ENCODE results near the gene CCDC187.

CCDC187 gene

DNA sequence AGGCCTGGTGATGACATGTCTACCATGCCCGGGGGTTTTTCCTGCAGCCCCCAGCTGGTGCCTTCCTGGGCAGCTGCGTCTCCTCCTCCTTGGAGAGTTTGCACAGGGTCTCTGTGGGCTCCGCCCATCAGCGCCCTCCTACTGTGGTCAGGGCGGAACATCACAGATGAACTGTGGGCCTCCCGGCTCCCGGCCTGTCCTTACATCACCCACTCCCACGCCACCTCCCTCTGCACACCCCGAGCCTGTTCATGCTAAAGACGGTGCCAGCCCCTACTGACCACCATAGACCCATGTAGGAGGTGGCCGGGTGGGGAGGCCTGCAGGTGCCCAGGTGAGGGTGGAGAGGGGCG, 36.0 kb upstream of the CCDC187 start:
- no peak for DNase-seq (ENCODE audit: low read depth in 2 of 2)

DNA sequence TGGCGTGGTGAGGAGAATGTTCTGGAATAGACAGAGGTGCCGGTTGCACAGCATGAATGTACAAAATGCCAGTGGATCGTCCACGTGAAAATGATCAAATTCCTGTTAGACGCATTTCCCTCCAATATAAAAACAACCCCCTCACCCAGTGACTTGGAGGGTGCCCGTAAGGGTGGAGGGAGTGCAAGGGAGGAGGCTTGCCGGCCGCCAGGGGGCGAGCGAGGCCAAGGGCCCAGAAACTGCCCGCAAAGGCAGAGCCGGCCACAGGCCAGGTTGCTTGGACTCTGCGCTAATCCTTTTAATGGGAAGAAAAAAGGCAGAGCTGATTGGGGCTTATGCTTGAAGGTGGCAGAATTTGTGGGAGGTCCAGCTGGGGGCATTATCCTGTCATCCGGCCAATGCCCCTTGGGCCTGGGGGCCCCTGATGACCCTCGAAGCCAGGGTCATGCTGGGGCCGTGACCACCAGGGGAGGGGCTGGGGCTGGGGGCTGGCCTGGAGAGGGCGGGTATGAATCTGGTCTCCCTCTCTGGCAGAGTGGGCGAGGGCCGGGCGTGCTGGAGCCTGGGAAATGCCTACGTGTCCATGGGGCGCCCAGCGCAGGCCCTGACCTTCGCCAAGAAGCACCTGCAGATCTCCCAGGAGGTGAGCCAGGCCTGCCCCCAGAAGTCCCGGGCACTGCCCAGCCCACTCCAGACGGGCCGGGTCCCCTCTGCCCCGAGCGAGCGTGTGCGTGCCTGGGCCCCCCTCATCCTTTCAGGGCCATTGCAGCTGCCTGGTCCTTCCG, 35.5 kb upstream of the CCDC187 start:
- no peak for DNase-seq (ENCODE audit: low read depth in 2 of 2)

DNA sequence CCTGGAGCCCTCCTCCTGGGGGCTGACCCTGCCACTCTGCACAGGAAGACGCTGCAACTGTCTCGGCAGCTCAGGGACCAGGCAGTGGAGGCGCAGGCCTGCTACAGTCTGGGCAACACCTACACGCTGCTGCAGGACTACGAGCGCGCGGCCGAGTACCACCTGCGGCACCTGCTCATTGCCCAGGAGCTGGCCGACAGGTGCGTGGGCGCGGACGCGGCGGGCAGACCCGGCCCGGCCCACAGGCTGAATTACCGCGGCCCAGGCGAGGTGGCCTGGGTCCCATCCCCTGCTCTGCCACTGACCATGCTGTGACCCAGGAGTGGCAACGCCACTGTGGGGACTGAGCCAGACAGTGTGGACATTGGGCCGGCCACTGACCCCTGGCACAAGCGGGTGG, 34.6 kb upstream of the CCDC187 start:
- DNase-seq (ENCODE audit: low read depth in 2 of 2): no peak

DNA sequence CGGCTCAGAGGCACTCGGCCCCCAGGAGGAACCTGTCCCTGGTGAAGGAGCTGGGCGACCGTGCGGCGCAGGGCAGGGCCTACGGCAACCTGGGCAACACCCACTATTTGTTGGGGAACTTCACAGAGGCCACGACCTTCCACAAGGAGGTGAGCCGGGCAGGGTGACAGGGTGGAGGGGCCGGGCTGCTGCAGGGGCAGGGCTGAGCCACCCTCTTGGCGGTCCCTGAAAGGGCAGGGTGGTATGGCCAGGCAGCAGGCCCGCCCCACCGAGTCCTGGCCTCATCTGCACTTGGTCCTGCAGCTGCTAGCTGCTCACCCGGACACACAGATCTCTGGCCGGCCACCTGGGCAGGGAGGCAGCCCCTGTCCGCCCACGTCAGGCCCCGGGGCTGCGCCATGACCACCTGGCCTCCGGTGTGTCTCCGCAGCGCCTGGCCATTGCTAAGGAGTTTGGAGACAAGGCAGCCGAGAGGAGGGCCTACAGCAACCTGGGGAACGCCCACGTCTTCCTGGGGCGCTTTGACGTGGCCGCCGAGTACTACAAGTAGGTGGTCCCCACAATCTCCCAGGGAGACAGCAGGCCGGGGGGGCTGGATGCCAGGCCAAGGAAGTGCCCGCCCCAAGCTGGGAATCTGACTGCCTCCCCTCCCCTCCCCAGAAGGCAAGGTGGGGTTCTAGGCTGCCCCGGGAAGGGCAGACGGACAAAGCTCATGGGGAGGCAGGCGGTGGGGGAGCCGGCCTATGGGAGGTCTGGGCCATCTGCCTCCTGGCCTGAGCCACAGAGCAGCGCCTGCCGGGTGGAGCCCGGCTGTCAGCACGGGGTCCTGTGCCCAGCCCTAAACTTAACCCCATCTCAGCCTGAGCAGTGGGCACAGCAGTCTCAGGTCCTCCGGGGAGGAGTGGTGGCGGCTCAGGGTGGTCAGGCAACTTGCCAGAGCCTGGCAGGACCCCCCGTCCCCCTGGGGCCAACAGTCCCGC, 33.8 kb upstream of the CCDC187 start:
- no peak for DNase-seq (ENCODE audit: low read depth in 2 of 2)

DNA sequence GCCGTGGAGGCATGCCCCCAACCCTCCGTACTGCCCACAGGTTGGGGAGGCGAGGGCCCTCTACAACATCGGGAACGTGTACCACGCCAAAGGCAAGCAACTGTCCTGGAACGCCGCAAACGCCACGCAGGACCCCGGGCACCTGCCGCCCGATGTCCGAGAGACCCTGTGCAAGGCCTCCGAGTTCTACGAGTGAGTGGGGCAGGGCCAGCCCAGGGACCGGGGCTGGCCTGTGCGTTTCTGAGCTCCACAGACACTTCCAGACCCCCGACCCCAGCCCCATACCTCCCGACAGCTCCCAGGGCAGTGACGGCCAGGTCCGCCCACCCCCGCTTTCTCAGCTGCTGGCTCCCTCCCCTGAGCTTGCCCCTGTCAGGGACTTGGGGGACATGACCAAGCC, 33.0 kb upstream of the CCDC187 start:
- no peak for DNase-seq (ENCODE audit: low read depth in 2 of 2)

DNA sequence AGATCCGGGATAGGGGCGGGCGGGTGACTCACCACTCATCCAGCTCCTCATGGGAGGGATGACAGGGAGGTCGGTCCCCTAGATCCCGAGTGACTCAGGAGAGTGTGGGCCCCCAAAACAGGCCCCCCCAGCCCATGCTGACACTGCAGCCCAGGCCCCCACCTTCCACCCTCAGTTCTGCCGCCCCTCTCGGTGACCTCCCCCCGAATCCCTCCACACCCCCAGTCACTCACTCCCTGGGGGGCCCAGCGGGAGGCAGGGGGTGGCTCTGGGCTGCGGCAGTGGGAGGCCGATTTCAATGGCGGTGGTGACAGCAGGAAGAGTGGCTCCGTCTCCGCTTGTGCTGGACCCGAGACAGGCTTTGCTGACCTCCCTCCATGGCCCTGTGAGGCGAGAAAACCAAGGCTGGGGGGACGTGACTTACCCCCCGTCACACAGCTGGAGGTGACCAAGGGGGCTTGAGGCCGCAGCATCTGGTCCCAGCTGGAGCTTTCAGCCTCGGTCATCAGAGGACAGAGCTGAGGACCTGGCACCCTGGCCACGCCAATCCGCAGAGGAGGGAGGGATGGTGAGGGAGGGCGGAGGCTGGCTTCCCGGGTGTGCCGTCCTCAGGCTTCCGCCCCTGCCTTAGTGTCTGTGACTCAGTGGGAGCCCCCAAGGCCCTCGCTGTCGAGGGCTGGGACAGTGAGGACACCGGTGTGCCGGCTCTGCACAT, 32.4 kb upstream of the CCDC187 start:
- no peak for DNase-seq (ENCODE audit: low read depth in 2 of 2)

DNA sequence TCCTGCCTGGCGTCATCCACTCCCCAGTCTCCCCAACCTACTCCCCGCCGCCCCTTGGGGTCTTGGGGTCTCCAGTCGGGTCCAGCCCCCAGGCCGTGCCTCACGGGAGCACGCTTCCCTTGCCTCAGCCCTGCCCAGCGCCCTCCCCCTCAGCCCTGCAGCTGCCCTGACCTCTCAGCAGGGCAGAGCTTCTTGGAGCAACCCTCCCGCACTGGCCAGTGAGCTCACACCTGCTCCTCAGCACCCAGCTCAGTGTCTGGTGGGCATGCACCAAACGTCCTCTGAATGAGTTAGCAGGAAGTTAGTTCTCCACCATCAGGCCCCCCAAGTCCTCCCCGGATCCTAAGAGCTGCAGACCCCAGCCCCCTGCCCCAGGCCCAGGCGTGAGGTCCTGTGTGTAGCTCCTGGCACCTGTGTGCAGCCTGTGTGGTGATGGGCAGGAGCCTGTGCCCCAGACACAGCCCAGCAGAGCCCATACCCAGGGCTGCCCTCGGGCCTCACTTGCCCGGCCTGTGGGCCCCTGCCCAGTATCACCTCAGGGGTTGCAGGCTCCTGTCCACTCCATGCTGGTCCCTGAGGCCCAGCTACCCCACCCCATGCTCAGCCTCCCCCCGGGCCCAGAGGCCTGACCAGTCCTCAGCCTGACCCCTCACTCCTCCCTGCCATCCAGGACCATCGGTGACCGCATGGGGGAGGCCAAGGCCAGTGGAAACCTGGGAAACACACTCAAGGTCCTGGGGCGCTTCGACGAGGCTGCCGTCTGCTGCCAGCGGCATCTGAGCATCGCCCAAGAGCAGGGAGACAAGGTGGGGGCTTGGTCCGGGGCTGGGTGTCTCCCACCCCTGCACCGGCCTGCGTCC, 31.6 kb upstream of the CCDC187 start:
- DNase-seq (ENCODE audit: low read depth in 2 of 2): no peak

DNA sequence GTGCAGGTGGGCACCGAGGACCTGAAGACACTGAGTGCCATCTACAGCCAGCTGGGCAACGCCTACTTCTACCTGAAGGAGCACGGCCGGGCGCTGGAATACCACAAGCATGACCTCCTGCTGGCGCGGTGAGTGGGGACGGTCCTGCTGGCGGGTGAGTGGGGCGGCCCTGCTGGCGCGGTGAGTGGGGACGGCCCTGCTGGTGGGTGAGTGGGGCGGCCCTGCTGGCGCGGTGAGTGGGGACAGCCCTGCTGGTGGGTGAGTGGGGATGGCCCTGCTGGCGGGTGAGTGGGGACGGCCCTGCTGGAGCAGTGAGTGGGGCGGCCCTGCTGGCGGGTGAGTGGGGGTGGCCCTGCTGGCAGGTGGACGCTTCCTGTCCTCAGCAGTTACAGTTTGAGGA, 30.6 kb upstream of the CCDC187 start:
- no peak for DNase-seq (ENCODE audit: low read depth in 2 of 2)

DNA sequence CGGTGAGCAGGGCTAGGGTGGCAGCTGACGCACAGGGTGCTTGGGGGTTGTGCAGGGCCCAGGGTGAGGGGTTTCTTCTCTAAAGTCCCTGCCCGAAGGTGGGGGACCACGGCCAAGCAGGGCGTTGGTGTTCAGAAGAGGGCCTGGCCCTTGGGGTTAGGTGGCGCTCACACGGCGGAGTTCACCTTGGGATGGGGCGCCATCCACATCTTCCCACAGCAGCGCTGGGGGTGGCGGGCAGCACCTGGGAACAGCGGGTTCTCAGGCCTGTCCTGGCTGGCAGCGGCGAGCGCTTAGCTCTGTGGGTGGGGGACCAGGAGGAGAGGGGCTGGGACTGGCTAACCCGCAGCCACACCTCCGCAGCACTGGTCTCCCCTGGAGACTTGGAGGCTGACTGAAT, 29.6 kb upstream of the CCDC187 start:
- DNase-seq (ENCODE audit: low read depth in 2 of 2): no peak

DNA sequence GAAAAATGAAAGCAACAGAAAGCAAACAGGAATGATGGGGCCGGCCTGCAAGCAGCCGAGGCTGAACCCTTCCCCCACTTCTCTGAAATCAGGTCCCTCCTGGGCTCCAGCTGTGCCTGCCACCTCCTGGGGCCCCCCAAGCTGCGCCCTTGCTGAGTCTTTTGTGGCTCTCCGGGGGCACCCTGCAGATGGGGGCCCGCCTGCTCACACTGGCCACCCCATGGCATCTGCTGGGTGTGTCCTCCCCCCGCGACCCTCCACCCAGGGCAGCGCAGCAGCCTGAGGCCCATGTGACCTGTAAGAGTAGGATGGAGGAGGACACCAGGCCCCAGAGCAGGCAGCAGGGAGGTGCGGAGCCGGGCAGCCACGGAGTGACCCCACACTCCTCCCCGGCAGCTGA, 29.2 kb upstream of the CCDC187 start:
- DNase-seq (ENCODE audit: low read depth in 2 of 2): no peak

DNA sequence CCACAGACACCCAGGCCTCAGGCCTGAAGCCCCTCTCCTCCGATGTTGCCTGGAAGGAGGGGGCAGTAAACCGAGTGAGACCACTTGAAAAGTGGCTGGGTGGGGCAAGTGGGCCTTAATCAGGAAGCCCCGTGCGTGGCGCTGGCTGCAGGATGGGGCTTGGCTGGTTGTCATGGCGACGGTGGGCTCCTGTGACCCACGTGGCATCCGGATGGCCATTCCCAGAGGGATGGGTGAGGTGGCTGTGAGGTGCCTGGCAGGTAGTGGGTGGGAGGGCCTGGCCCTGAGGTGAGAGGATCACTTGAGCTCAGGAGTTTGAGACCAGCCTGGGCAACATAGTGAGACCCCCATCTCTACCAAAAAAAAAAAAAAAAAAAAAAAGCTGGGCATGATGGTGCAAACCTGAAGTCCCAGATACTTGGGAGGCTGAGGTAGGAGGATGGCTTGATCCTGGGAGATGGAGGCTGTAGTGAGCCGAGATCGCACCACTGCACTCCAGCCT, 28.6 kb upstream of the CCDC187 start:
- no peak for DNase-seq (ENCODE audit: low read depth in 2 of 2)

DNA sequence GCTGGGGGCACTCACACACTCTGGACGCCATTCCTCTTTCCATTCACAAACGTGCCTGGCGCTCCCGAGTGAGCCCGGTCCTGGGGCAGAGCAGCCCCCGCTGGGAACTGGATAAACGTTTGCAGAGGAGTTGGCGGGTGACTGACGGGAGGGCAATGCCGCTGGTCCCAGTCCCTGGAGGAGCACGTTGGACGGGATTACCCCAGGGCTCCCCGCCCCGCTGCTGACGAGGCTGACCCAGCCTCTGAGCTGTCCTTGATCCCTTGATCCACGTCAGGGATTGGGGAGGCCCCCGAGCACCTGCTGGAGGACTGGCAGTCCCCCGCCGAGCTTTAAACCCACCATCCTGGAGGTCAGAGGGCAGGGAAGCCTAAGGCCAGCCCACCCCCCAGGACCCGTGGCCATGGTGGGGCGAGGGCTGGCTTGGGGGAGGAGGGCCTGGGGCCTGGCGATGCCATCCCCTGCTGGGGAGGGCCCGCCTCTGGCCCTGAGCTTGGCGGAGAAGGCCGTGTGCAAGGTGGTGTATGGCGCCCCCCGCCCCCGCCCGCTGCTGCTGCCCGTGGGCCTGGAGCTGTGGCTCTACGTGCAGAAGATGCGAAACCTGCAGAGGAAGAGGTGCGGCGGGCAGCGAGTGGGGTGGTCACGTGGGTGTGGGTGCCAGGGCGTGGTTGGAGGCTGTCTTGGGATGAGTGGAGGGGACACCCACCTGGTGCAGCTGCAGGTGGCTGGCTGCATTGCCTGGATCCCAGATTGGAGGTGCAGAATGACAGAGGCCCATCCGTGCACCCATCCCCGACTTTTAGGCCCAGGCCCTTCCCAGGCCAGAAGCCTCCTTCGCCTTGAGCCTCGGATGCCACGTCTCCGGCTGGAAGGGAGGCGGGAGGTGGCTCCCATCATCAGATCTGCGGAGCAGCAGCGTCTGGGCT, 27.9 kb upstream of the CCDC187 start:
- no peak for DNase-seq (ENCODE audit: low read depth in 2 of 2)

DNA sequence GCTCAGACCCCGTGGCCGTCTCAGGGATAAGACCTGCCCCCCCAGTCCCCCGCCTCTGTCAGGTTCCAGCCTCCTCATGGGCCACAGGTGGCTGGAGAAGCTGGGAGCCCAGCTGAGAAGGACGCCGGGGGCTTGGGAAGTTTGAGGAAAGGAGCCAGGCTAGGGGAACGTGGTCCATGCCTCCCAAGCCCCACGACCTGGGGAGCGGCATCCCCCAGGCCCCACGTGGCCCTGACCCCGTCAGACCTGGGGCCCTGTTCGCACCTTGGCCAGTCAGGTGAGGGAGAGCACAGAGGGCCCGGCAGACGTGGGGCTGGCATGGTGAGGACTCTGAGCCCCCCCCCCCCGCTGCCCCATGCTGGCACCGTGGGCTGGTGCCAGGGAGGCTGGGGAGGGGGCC, 27.1 kb upstream of the CCDC187 start:
- DNase-seq (ENCODE audit: low read depth in 2 of 2): no peak

DNA sequence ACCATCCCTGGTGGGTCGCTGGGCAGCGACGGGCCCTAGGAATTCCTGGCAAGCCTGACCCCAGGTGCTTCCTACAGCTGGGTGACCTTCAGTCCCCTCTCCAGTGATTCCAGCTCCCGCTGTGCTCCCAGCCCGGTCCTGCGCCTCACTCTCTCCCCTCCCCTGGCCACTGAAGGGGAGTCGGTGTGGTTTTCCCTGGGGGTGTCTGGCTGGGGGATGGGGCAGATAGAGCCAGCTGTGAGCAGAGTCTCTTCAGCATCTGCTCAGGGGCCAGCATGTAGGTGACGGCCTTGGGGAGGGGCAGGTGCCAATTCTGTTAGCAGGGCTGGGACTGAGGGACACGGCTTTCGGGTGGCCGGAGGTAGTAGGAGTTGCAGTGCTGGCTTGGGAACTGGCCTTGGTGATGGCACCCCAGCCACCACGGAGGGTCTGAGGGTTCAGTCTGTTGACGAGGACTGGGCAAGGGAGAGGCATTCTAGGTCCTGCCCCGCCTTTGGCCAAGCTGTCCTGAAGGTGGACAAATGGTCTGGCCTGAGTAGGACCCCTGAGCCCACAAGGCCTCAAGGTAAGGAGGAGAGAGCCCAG, 26.6 kb upstream of the CCDC187 start:
- no peak for DNase-seq (ENCODE audit: low read depth in 2 of 2)

DNA sequence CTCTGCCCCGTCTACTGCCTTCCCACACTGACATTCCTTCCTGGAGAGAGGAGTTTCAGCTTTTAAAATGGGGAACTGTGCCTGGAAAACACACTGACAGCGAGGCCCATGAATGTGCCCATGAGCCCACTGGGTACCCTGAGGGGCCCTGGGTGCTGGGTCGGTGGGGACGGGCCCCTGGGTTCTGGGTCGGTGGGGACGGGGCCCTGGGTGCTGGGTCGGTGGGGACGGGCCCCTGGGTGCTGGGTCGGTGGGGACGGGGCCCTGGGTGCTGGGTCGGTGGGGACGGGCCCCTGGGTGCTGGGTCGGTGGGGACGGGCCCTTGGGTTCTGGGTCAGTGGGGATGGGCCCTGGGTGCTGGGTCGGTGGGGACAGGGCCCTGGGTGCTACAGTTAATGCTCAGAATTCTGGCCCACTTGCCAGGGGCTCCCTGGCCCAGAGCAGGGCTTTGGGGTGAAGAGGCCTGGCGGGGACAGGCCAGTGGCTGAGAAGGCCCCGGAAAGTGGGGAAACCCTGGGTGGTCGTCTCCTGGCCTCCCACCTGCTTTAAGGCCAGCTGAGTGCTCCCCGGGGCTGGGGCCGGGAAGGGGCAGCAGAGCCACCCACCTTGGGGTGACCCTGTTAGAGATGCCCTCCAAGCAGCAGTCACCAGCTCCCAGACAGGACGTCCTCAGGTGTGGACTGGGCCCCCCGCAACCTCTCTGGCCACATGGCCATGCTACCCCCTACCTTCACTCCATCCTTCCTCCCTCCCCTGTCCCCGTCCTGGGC, 25.9 kb upstream of the CCDC187 start:
- DNase-seq (ENCODE audit: low read depth in 2 of 2): no peak

DNA sequence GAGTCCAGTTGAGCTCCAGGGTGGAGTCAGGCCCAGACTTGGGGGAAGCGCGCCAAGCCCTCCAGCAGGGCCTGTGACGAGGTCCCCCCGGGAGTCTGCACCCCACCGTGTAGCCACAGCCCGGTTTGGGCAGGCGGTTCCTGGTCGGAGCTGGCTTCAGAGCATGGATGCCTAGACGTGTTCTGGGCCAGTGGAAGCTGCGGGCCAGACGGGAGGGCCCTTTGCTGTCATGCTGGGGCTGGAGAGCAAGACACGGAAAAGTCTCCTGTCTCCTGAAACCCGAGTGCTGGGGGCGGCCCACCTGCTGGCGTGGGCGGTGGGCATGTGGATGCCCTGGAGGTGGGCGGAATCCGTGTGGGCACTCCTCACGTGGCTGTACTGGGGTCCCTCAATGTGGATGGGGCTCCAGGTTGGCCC, 25.3 kb upstream of the CCDC187 start:
- no peak for DNase-seq (ENCODE audit: low read depth in 2 of 2)

DNA sequence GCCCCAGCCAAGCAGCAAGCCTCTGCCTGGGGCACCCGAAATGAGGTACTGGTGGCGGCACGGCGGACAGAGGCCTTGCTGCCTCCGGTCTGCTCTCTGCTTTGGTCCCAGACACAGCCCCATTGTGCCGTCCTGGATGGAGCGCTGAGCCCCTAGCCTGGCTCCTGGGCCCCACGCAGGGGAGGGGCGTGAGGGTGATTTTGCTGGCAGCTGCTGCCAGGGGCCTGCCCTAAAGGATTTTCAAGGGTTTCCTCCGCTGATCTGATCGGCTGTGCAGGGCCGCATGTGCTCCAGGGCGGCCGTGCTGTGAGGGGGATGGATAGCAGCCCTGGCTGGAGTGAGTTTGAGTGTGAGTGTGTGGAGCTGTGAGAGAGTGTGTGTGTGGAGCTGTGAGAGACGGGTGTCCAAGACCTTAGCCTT, 24.7 kb upstream of the CCDC187 start:
- no peak for DNase-seq (ENCODE audit: low read depth in 2 of 2)

DNA sequence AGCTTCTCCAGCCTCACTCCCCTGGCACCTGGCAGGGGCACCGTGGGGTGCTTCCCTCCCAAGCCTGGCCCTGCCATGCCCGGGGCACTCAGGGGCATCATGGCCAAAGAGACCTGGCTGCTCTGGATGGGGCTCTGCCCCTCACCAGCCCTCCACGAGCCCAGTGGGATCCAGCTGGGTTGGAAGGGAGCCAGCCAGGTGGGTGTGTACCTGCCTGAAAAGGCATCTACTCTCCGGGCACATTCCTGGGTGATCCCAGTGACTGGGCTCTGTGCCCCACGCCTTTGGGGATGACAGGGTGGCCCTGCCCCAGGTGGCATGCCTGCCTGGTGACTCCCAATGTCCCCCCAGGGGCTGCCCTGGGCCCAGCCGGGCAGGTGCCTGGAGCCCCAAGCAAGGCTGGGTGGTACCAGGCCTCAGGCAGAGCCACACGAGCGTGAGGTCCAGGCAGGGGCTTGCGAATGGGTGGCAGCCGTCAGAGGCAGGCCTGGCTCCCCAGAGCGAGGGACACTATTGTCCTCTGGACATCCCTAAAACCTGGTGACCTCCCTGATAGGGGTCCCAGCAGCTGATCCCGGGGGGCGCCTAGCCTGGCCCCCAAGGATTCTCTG, 24.2 kb upstream of the CCDC187 start:
- no peak for DNase-seq (ENCODE audit: low read depth in 2 of 2)

Measured in fibroblast of skin of left biceps (primary cell).